GM18507 (cell line): ENCODE results near the gene TMEM80.
"Not testable (repeated sequence)": the region's sequence is repeated elsewhere in the genome, so short reads cannot be mapped to it uniquely, and the experiment has no call there.

Source experiments
- DNase-seq: peaks from one replicate; pipeline ENCODE4 v3.0.0; 2011; ENCODE audit warnings: low read depth; ENCODE audit not compliant: insufficient read length; ENCODE audit errors: extremely low spot score
- FAIRE-seq: peaks from 2 replicates; lab custom pipeline; 2011; peaks lifted over from hg19 to GRCh38; lab: Jason Lieb, UNC

TMEM80 gene

DNA sequence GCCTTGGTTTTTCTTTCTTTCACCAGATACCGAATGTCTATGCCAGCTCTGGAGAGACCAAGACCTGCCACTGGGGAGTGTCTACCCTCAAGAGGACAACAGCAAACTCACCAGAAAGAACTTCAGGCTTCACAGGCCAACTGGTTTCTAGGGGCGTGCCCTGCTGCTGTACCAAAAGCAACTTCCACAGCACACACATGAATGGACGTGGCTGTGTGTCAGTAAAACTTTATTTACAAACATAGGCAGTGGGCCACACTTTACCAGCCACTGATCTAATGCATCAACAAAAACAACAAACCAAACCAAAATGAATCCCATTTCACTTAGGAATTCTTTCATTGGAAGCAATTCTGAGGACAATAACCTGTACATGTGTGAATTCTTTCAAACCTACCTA lies 17.3 kb upstream of the TMEM80 start:
- FAIRE-seq = no peak
- no peak for DNase-seq

DNA sequence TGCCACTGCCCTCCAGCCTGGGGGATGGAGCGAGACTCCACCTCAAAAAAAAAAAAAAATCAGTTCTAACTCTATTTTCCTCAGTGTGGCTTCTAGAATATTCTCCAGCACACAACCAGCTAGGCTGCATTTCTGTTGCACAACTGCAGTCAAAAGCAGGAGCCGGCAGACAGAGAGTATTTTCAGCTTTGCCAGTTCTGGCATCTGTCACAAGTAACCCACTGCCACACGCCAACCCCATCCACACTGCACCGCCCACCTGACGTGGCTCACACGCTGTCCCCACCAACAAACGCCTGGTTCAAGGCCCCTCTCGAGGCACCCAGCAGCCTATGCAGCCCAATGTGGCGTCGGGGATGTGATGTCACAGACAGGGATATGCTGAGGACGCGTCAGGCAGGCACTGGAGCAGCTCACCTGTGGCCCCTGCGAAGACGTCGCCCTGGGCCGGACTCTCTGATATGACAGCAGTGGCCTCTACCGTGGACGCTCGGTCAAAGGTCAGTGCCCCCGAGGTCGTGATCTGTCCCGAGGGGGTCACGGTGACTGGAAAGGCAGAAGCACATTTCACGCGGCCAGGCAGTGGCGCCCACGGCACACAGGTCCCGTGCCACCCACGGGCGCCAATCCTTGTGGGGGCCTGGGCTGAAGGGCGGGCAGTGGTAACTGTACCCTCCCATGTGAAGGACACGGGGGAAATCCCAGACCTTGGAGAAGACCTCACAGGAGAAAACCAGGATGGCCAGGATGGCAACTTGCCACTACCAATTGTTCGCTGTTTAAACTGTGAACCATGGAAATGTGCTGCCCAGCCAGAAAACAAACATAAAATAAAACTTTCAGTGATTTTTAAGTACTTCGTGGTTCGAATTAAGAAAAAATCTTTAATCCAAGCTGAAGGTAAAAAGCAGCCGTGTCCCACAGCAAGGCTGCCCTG lies 16.1 kb upstream of the TMEM80 start:
- DNase-seq (no peak), FAIRE-seq (no peak)

DNA sequence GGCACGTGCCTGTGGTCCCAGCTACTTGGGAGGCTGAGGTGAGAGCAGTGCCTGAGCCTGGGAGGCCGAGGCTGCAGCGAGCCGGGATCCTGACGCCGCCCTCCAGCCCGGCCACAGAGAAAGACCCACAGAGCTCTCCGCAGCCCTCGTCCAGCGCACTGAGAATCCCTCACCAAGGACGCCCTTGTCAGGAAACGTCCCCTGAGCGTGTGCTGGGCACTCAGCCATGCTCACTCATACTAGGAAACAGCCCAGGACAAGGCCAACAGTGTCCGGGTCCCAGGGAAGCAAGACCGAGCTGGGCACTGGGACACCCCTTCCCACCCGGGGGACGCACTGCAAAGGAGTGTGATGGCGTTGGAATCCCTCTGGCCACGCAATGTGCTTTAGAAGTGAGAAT lies 15.1 kb upstream of the TMEM80 start:
- no peak for FAIRE-seq

DNA sequence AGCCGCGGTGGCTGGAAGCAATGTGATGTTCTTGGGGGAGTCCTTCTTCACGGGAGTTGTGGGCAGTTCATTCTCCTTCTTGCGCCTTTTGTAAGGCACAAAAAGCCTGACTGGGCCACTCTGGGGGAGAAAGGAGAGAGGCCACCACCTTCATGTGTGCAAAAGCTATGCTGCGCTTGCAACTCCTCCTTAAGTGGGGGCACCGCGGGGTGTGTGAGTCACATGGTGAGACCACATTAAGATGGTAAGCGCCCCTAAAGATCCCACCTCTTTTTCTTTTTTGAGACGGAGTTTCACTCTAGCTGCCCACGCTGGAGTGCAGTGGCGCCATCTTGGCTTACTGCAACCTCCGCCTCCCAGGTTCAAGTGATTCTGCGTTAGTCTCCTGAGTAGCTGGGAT lies 14.6 kb upstream of the TMEM80 start:
- DNase-seq = no peak
- FAIRE-seq = no peak

More for the DNA sequence above, 15.1 kb upstream of the TMEM80 start:
- DNase-seq = no peak

DNA sequence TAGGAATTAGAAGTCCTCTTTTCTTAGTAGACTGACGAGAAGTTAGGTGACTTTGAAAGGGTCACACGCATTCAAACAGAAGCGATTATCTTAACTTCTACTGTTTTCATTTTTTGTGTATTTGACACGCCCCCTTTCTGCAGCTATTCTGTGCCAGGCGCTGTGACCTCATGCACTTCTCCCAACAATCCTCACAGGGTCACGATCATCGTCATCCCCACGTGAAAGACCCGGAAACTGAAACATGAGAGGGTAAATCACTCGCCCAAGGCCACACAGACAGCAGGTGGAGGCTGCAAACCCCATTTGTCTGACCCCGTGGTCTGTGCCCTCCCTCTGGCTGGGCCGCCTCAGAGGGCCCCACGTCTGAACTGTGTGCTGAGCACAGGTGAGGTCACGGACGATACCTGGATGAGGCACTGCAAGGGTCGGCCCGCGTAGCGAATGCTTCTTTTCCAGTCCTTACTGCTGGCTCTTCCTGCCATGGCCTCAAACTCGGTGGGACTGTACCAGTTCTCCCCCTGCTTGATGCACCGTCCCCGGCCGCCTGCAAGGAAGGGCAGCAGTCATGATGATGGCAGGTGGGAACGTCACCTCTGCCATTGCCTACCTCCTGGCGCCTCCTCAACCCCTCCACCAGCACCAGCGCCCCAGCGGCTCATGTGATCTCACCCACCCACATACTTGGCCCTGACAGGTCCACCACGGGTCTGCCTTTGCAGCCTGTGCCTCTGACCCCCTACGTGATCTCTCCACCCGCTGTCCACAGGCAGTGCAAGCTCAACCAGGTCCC lies 9.0 kb upstream of the TMEM80 start:
- FAIRE-seq (no peak), DNase-seq (no peak)

DNA sequence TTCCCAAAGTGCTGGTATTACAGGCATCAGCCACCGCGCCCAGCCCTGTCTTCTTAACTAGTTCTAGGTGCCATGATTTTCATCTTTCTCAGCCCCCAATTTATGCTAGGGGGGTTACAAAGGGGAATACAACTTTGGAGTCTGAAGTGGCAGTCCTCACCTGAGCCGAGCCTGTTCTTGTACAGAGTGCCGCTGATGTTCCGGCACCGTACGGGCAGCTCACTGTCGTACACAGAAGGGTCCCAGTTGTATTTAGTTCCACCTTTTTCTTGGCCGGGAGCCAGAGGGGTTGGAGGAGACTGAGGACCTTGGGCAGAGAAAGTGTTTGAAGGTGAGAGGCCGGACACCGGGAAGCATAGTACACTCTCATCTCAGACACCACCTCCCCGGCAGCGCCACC lies 7.9 kb upstream of the TMEM80 start:
- DNase-seq = no peak
- FAIRE-seq = no peak

DNA sequence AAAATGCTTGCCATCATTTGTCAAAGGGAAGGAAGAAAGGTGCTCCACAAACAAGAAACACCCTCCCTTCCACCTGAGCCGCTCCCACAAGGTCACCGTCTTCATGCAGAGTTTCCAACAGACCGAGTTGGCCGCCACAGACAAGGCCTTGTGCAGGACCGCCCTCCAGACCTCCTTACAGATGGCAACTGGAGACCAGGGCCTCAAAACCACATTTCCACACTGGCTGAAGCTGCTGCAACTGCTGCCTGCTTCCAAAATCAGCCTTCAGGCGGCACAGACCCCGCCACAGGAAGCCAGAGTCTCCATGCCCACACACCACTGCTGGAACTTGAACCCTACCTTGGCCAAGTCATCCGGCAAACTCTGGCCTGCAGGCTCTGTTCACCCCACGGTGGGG lies 6.9 kb upstream of the TMEM80 start:
- DNase-seq = no peak
- no peak for FAIRE-seq

DNA sequence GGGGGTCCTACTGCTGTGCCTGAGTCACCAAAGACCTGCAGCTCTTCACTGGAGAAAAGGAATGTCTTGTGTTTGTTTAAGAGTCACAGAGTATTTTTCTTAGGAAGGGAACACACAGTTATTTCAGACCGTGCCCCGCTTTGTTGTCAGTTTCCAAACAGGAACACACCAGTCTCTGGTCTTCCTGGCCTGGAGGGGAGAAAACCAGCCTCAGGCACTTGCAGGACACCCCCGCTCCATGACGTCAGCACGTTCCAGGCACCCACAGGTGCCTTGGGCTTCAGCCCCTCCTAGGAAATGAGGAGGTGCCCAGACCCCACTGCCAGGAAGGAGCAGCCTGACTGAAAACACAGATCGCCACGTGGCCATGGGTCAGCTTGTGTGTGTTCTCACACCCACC lies 6.0 kb upstream of the TMEM80 start:
- DNase-seq (no peak), FAIRE-seq (no peak)

DNA sequence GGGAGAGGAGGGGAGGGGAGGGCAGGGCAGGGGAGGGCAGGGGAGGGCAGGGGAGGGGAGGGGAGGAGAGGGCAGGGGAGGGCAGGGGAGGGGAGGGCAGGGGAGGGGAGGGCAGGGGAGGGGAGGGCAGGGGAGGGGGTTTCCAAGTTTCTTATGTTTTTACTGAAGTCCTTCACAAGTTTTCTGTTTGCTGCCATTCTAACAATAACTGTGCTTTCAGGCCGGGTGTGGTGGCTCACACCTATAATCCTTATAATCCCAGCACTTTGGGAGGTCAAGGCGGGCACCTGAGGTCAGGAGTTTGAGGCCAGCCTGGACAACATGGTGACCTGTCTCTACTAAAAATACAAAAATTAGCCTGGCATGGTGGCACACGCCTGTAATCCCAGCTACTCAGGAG lies 5.4 kb upstream of the TMEM80 start:
- DNase-seq, FAIRE-seq: not testable (repeated sequence)

DNA sequence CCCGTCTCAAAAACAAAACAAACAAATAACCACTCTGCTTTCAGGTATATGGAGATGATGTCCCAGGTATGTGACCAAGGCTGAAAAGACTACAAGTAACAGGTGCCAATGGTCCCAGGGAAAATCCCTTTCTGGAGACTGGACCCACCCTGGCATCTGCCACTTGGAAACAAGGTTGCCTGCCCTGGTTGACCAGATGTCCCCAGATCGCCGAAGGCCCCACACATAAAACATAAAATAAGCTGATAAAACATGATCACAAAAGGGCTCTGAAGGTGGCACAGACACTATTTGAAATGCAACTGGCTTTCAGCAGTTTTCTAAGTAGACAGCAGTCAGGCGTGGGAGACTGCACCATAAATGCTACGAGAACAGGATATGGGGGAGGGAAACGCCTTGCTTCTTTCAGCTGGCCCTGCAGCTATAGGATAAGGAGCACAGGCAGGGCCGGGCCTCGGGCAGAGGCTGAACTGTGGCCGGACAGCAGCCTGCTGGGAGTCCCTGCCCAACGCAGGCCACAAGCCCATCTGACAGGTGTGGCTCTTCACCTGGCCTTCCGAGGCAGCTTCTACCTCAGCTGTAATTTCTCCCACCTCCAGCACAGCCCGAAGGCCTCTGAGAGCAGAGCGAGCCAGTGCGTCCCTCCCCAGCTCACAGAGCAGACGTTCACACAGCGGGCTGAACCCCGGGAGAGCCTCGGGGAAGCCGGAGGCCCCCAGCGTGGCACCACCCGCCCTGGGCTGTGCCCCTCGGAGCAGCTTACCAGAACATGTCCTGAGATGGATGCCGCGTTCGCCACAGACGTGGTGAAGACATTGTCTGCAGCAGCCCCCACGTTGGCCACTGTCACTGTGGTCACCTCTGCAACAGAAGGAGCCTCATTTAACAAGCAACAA lies 4.6 kb upstream of the TMEM80 start:
- DNase-seq = no peak
- no peak for FAIRE-seq

DNA sequence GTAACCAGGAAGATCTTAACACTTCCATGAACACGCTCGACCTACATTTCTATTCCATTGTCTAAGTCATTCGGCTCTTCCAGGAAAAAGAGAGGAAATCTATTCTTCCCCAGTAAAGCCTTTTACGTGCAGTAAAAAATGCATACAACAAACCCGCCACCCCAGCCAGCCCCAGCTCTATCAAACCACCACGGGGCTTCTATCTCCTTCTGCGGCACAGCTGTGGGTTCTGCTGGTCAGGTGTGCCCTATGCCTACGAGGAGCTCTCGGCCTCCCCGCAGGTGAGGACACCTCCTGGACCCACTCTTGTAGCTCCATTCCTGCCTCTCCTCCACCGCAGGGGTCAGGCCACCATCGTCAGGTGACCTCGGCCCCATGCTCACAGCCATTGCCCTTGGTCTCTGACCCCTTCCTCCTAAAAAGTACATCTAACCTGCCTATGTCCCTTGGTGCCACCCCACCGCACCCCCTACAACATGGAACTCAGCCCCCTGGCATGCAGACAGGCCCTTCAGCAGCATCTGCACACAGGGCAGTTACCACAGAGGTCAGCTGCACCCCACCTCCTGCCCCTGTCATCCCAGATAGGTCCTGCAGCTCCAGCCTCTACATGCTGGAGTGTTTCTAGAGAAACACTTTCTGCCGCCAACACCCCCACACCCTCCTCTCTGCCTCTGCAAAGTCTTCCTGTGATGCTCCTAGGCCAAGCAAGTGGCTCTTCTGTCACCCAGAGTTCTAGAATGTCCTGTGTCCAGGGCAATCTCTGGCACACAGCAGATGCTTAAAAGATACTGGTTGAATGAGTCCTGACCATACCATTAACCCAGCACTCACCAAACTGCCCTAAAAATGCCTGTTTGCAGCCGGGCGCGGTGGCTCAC lies 3.7 kb upstream of the TMEM80 start:
- FAIRE-seq (no peak), DNase-seq (no peak)

DNA sequence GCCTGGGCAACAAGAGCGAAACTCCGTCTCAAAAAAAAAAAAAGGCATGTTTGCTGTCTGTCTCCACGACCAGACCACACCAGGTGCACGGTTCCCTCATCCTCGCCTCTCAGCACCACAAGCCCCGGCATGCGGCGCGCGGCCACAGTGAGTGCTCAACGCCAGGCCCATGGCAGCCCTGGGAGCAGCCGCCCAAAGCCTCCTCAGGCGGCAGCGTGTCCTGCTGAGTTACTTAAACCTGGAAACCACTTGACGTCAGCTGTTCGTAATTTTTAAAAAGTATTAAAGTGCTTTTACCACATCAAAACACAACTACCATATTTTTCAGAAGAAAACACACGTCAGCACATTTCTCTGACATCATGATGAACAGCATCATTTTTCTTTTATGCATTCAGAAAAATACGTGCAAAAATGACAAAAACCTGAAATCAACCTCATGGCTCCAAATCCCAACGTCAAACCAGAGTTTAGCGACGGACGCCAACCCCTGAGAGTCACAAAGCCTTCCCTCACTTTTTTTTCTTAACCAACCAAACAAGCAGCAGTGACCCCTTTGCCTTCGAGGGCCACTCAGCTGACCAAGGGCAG lies 2.7 kb upstream of the TMEM80 start:
- DNase-seq = no peak
- FAIRE-seq = no peak

DNA sequence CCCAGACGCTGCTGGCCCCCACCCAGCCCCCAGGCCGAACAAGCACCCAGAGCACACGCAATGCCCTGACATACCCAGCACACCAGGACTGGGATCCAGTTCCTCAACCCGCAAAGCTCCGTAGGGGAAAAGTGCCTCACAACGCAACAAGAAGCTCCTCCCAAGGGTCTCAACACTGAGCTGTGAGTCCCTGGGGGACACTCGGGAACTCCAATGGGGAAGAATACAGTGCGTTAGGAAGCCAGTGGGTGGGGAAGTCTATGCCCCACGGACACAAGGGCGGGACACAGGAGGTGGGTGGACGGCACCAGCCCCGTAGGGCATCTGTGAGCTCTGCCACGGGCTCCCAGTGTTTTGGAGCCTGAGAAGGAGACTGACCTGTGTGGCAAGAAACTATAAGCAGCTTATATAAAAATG lies 2.2 kb upstream of the TMEM80 start:
- DNase-seq (no peak), FAIRE-seq (no peak)

DNA sequence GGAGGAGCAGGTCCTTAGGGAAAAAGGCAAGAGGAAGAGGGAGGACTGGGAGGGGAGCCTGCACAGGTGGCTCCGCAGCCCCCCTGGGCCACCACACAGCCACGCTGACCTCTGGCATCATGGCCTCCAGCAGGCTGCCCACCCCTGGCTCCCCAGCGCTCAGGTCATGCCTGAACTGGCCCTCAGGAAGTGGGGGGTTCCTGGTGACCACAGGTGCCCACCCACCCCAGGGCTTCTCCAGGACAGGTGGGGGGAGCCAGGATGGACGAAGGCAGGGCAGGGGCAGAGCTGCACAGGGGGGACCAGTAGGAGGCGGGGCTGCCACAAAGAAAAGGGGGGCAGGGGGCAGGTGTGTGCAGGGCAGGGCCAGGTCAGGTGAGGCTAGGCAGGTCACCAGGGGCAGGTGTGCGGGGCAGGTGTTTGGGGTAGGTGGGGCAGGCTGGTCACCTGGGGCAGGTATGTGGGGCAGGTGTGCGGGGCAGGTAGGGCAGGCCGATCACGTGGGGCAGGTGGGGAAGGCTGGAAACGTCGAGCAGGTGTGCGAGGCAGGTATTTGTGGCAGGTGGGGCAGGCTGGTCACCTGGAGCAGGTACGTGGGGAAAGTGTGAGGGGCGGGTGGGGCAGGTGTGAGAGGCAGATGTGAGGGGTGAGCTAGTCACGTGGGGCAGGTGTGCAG lies 1.6 kb upstream of the TMEM80 start:
- DNase-seq = no peak
- no peak for FAIRE-seq

DNA sequence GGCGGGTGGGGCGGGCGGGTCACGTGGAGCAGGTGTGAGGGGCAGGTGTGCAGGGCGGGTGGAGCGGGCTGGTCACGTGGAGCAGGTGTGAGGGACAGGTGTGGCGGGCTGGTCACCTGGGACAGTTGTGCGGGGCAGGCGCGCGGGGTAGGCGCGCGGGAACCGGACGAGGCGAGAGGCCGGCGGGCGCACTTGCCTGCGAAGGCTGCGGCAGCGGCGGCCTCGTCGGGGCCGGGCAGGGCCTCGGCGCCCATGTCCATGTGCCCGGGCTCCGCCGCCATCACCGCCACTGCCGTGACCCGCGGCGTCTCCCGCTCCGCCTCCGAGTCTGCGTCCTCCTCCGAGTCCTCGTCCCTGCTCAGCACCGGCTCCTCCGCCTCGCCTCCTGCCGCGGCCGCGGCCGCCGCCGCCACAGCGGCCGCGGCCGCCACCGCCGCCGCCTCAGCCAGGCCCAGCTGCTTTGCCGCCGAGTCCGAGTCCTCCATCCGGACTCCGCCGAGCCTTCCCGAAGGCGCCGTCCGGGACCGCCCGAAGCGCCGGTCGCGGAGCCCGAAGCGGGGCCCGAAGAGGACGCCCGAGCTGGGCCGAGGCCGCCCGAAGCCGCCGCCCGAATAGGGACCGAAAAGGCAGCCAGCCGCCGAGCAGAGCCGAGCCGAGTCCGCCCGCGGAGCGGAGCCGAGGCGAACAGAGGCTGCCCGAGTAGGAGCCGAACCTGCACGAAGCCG lies 891 bp upstream of the TMEM80 start, which contains the start of gene DEAF1:
Gene DEAF1, minus strand, starts transcription at position 660 of the 725 bp plus-strand sequence. Its CDS starts 175 bp downstream, at position 485.
- no peak for FAIRE-seq
- peak; percentile 70 for DNase-seq

DNA sequence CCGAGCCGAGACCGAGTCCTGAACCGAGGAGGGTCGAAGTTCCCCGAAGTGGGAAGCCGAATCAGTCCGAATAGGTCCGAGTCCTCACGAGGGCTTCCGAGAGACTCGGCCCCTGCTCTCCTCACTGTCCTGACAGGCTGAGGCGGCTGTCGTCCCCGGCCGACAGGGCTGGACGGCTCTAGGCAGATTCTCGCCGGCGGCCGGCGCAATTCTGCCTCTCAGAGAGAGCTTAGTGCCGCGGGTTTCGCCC lies 403 bp upstream of the TMEM80 start:
- no peak for DNase-seq

DNA sequence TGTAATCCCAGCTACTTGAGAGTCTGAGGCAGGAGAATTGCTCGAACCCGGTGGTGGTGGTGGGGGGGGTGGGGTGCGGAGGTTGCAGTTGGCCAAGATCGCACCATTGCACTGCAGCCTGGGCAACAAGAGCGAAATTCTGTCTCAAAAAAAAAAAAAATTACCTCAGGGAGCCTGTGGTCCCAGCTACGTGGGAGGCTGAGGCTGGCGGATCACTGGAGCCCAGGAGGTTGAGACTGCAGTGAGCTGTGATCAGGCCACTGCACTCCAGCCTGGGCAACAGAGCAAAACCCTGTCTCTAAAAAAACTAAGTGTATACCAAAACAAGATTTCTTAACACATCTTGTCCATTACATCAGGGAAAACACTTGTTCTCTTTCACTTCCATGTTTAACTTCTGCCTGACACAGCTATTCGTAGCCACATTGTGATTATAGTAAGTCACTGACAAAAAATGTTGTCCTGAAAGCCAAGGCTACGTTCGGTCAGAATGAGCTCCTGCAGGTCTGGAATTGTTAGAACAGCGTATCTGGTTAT lies 1.4 kb downstream of the TMEM80 start:
- peak; percentile 63 for FAIRE-seq
- no peak for DNase-seq

More for the DNA sequence above, 403 bp upstream of the TMEM80 start:
- FAIRE-seq = peak; percentile 100
